BLaER1 treated with 17β-estradiol and CSF1 and Interleukin-3, amounts not matched to agents 10 nM and 100 nM (cell line): ENCODE data around the gene CAB39.

Experiments
- H3K27ac ChIP-seq, 11 experiments: shearing (Covaris generic); formaldehyde crosslinking; 2 replicates each; pipeline ENCODE4 v1.8.1; 2022
- H3K27me3 ChIP-seq, 11 experiments: shearing (Covaris generic); formaldehyde crosslinking; 2 replicates each; pipeline ENCODE4 v1.8.1; 2022
- H3K36me3 ChIP-seq, 11 experiments: shearing (Covaris generic); formaldehyde crosslinking; 2 replicates each; pipeline ENCODE4 v1.8.1; 2022
- H3K4me1 ChIP-seq, 10 experiments: shearing (Covaris generic); formaldehyde crosslinking; 2 replicates each; pipeline ENCODE4 v1.8.1; 2022
- H3K4me2 ChIP-seq, 11 experiments: shearing (Covaris generic); formaldehyde crosslinking; 2 replicates each; pipeline ENCODE4 v1.8.1; 2022
- H3K4me3 ChIP-seq, 10 experiments: shearing (Covaris generic); formaldehyde crosslinking; 2 replicates each; pipeline ENCODE4 v1.8.1; 2022
- H3K9ac ChIP-seq, 11 experiments: shearing (Covaris generic); formaldehyde crosslinking; 2 replicates each; pipeline ENCODE4 v1.8.1; 2022
- H3K9me3 ChIP-seq, 11 experiments: shearing (Covaris generic); formaldehyde crosslinking; replicated peaks in 1 of 11; 2 replicates each; pipeline ENCODE4 v1.8.1; 2022
- H4K20me1 ChIP-seq, 11 experiments: shearing (Covaris generic); formaldehyde crosslinking; 2 replicates each; pipeline ENCODE4 v1.8.1; 2022
- Cebpa-rat ChIP-seq, 11 experiments: shearing (Covaris generic); IDR thresholded peaks; 2 replicates each; pipeline ENCODE4 v1.8.1; 2022

The CAB39 gene

GRCh38 chr2:230819433-230819832 is 106.8 kb downstream of the CAB39 start:
- Histone ChIP-seq H4K20me1 (peaks cover 4 to 88% (median 26%) of the 10 kb centered on the region in 11 experiments; a peak in 16 of 22 replicates), H3K27ac (no peak overlapping the region), H3K4me1 (peaks cover 9 to 38% (median 36%) of the 10 kb centered on the region in 10 experiments; a peak in 19 of 20 replicates), H3K27me3 (no peaks in the 10 kb centered on the region), H3K4me3 (no peak overlapping the region), H3K9me3 (no peaks in the 10 kb centered on the region), H3K36me3 (peaks cover 46 to 78% (median 69%) of the 10 kb centered on the region in 11 experiments), H3K4me2 (no peak overlapping the region), H3K9ac (no peak overlapping the region)
- no peak for TF ChIP-seq Cebpa-rat (IDR thresholded peaks at IDR 0.05)

GRCh38 chr2:230821261-230821990 is 108.8 kb downstream of the CAB39 start:
- Histone ChIP-seq H3K9me3 (no peaks in the 10 kb centered on the region), H3K4me2 (peak overlapping the region in 9 of 11 experiments; percentile 3 to 75 (median 67); a peak in 16 of 22 replicates), H3K9ac (0 out of 22 replicates have a peak overlapping the region, but pooled peaks of 1 of the 11 experiments have one; percentile 3), H3K4me3 (no peak overlapping the region), H3K4me1 (peaks cover 9 to 44% (median 36%) of the 10 kb centered on the region in 10 experiments; a peak in 19 of 20 replicates), H4K20me1 (peaks cover 0 to 68% (median 18%) of the 10 kb centered on the region in 11 experiments; a peak in 13 of 22 replicates), H3K36me3 (peaks cover 34 to 58% (median 49%) of the 10 kb centered on the region in 11 experiments), H3K27me3 (no peaks in the 10 kb centered on the region), H3K27ac (no peak overlapping the region)
- no peak for TF ChIP-seq Cebpa-rat (IDR thresholded peaks at IDR 0.05)

GRCh38 chr2:230821991-230822520 is 109.4 kb downstream of the CAB39 start:
- H3K27me3 ChIP-seq = no peaks in the 10 kb centered on the region
- H3K36me3 ChIP-seq = peaks cover 27 to 52% (median 43%) of the 10 kb centered on the region in 11 experiments
- no peak overlapping the region for H3K27ac ChIP-seq
- H3K4me1 ChIP-seq = peaks cover 9 to 46% (median 36%) of the 10 kb centered on the region in 10 experiments; a peak in 19 of 20 replicates
- no peaks in the 10 kb centered on the region for H3K9me3 ChIP-seq
- peak overlapping the region in 9 of 11 experiments; percentile 3 to 75 (median 67); a peak in 16 of 22 replicates for H3K4me2 ChIP-seq
- no peak for TF ChIP-seq Cebpa-rat (IDR thresholded peaks at IDR 0.05)
- H3K9ac ChIP-seq = 0 out of 22 replicates have a peak overlapping the region, but pooled peaks of 2 of the 11 experiments have one; percentile 3 to 12
- H3K4me3 ChIP-seq = no peak overlapping the region
- peaks cover 0 to 61% (median 13%) of the 10 kb centered on the region in 11 experiments; a peak in 13 of 22 replicates for H4K20me1 ChIP-seq

- Histone ChIP-seq H3K36me3 (peaks cover 14 to 38% (median 29%) of the 10 kb centered on the region in 11 experiments), H4K20me1 (peaks cover 0 to 48% (median 13%) of the 10 kb centered on the region in 11 experiments; a peak in 13 of 22 replicates), H3K9me3 (no peaks in the 10 kb centered on the region), H3K9ac (peak overlapping the region in 4 of 11 experiments; percentile 11 to 48 (median 30); a peak in 5 of 22 replicates), H3K4me3 (no peak overlapping the region), H3K27me3 (no peaks in the 10 kb centered on the region; a peak in 1 of 22 replicates), H3K4me1 (peaks cover 18 to 59% (median 47%) of the 10 kb centered on the region in 10 experiments), H3K4me2 (peak overlapping the region in 8 of 11 experiments; percentile 44 to 75 (median 70); a peak in 15 of 22 replicates), H3K27ac (no peak overlapping the region)
- no peak for TF ChIP-seq Cebpa-rat (IDR thresholded peaks at IDR 0.05)
Observed at GRCh38 chr2:230823264-230823964, 110.8 kb downstream of the CAB39 start.

GRCh38 chr2:230824406-230824978 is 111.8 kb downstream of the CAB39 start:
- TF ChIP-seq Cebpa-rat (IDR thresholded peaks at IDR 0.05) = peak in 1 of 11 experiments; percentile 45; a peak in 2 of 22 replicates
- H3K4me3 ChIP-seq = no peak overlapping the region; a peak in 1 of 20 replicates

GRCh38 chr2:230825354-230825753 is 112.7 kb downstream of the CAB39 start:
- Histone ChIP-seq H3K4me1 (peaks cover 25 to 73% (median 56%) of the 10 kb centered on the region in 10 experiments), H3K4me2 (no peak overlapping the region), H3K27me3 (peaks cover 0 to 3% (median 0%) of the 10 kb centered on the region in 11 experiments; a peak in 1 of 22 replicates), H3K36me3 (peaks cover 0 to 19% (median 10%) of the 10 kb centered on the region in 11 experiments; a peak in 15 of 22 replicates), H3K9me3 (peaks cover 0 to 6% (median 0%) of the 10 kb centered on the region in 11 experiments; a peak in 1 of 22 replicates), H3K9ac (no peak overlapping the region), H3K27ac (no peak overlapping the region), H4K20me1 (peaks cover 0 to 36% (median 13%) of the 10 kb centered on the region in 11 experiments; a peak in 12 of 22 replicates), H3K4me3 (no peak overlapping the region)
- no peak for TF ChIP-seq Cebpa-rat (IDR thresholded peaks at IDR 0.05)

More at GRCh38 chr2:230824406-230824978, 111.8 kb downstream of the CAB39 start:
- no peak overlapping the region for H3K27ac ChIP-seq
- H3K4me2 ChIP-seq = peak overlapping the region; percentile 19 to 75 (median 67); a peak in 17 of 22 replicates
- peaks cover 6 to 28% (median 18%) of the 10 kb centered on the region in 11 experiments; a peak in 17 of 22 replicates for H3K36me3 ChIP-seq
- H3K9ac ChIP-seq = 0 out of 22 replicates have a peak overlapping the region, but pooled peaks of 1 of the 11 experiments have one; percentile 38
- peaks cover 25 to 69% (median 56%) of the 10 kb centered on the region in 10 experiments for H3K4me1 ChIP-seq
- peaks cover 0 to 38% (median 13%) of the 10 kb centered on the region in 11 experiments; a peak in 12 of 22 replicates for H4K20me1 ChIP-seq
- peaks cover 0 to 3% (median 0%) of the 10 kb centered on the region in 11 experiments; a peak in 1 of 22 replicates for H3K27me3 ChIP-seq
- no peaks in the 10 kb centered on the region for H3K9me3 ChIP-seq

GRCh38 chr2:230827774-230828271 is 115.2 kb downstream of the CAB39 start:
- Histone ChIP-seq H3K9ac (peak overlapping the region; percentile 62 to 81 (median 76)), H3K9me3 (peaks cover 0 to 7% (median 0%) of the 10 kb centered on the region in 11 experiments; a peak in 1 of 22 replicates), H4K20me1 (peaks cover 0 to 13% (median 5%) of the 10 kb centered on the region in 11 experiments; a peak in 7 of 22 replicates), H3K4me3 (peak overlapping the region; percentile 53 to 72 (median 62)), H3K27ac (peak overlapping the region; percentile 51 to 79 (median 66); a peak in 20 of 22 replicates), H3K36me3 (no peaks in the 10 kb centered on the region), H3K27me3 (peaks cover 0 to 3% (median 0%) of the 10 kb centered on the region in 11 experiments; a peak in 1 of 22 replicates), H3K4me2 (peak overlapping the region; percentile 96 to 99 (median 98)), H3K4me1 (peaks cover 21 to 53% (median 36%) of the 10 kb centered on the region in 10 experiments)
- no peak for TF ChIP-seq Cebpa-rat (IDR thresholded peaks at IDR 0.05)
